ENCODE data around the gene PRDM16. TPM values are rescaled to one million over a fixed set of nuclear protein-coding genes. Genes with fewer than 3 reads are reported as not detected.

Gene PRDM16
- total RNA-seq, 1 experiment from 2014 or later = 0.97 TPM

DNA sequence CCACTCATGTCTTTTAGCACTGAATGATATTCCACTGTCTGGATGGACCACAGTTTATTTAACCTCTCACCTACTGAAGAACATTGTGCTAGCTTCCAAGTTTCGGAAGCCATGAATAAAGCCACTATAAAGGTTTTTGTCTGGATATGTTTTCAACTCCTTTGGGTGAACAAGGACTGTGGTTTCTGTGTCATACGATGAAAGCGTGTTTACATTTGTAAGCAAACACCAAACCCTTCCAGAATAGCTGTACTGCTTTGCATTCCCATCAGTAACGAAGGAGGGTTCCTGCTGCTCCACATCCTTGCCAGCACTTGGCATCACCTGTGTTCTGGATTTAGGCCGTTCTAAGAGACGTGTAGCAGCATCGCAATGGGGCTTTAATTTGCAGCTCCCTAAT is 374.8 kb downstream of the PRDM16 start:
- DNase-seq (ENCODE audit: low spot score) = peak; percentile 68

DNA sequence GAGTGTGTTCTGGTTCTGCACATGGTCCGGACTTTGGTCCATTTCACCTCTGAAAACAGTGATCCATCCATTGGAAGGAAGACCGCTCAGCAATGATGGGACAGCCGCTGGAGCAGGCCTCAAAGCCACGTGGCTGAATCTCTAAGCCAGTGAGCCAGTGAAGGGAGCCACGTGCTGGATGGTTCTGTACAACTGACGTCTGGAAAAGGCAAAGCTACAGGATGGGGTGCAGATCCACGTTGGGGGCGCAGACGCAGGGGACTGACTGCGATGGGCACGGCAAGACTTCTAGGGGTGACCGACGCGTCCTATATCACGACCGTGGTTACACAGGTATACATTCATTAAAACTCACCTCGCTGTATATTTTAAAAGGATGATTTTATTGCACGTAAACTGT is 375.3 kb downstream of the PRDM16 start:
- no peak for DNase-seq (ENCODE audit: low spot score)

DNA sequence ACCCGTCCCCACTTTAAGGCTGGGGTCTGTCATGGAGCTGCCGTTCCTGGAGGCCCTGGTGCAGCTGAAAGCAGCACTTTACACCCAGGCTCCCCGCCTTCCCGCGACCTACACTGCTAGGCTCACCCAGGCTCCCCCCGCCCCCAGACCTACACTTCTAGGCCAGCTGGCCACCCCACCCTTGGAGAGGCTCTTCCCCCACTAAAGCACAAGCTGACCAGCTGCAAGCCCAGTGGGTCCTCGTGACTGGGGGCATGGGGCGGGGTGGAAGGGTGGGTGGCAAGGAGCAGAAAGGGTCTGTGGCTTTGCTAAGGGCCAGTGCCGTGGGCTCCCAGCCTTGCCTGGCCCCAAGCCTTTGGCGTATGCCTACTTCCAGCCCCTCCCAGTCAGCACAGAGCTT is 375.7 kb downstream of the PRDM16 start:
- no peak for DNase-seq (ENCODE audit: low spot score)

DNA sequence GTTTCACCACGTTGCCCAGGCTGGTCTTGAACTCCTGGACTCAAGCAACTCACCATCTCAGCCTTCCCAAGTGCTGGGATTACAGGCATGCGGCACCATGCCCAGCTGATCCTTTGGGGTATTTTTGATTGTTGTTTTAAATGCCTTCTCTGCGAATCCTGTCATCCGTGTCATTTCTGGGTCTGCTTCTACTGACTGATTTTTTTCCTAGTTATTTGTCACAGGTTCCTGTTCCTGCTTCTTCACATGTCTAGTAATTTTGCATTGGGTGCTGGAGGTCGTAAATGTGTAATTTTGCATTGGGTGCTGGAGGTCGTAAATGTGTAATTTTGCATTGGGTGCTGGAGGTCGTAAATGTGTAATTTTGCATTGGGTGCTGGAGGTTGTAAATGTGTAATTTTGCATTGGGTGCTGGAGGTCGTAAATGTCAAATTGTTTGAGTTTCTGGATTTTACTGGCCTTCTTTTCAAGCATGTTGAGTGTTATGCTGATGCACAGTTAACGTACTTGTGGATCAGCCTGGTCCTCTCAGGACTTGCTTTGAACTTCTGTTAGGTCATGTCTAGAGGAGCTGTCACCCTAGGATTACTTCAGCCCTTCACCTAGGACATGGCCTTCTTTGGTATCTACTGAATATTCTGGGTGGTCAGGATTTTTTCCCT is 381.3 kb downstream of the PRDM16 start:
- no peak for DNase-seq (ENCODE audit: low spot score)

DNA sequence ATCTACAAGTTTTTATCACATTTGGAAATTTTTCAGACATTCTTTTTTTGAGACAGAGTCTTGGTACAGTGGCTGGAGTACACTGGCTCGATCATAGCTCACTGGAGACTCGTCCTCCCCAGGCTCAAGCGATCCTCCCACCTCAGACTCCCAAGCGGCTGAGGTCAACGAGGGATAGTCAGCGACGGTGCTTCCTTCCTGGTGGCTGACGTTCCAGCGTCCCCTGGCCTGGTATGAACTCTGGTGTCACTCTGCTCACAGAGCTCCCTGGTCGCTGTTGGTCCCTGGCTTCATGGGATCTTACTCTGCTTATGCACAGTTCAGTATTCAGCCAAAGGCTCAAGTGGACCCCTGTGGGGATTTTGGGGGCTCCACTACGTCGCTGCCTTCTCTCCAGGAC is 382.0 kb downstream of the PRDM16 start:
- DNase-seq (ENCODE audit: low spot score) = no peak

DNA sequence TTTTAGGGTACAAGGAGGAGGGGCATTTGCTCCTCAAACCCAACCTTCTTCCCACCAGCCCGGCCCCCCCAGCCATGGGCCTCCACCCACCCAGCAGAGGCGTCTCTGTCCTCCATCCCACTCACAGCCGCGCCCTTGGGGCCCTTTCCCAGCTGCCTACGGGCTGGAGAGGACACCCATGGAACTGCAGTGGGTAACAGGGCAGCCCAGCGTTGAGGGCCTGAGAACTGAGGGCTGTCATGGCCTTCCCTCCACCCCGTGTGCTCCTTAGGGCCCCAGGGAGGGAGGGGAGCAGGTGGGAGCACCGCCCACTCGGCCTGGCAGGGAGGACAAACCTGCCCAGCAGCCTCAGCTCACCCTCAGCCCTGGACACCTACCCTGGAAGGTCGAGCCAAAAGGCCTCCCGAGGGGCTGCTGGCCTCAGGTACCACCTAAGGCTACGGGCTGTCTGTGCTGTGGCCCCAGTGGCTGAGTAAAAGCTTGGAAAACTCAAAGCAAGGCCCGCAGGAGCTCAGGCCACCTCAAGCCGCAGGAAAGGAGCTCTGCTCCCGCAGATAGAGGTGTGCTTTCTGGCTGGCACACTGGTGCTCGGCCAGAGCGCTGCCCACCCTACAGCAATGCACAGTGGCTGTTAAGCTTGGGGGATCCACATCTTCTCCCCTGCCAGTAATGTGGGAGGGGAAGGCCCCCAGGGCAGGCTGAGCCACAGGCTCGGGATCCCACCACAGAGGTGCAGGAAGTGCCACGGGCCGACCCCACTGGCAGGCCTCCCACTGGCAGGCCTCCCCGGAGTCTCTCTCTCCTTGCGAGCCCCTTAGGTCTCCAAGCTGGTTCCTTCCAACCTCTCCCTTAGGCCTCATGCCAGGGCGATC is 383.2 kb downstream of the PRDM16 start:
- DNase-seq (ENCODE audit: low spot score) = no peak

DNA sequence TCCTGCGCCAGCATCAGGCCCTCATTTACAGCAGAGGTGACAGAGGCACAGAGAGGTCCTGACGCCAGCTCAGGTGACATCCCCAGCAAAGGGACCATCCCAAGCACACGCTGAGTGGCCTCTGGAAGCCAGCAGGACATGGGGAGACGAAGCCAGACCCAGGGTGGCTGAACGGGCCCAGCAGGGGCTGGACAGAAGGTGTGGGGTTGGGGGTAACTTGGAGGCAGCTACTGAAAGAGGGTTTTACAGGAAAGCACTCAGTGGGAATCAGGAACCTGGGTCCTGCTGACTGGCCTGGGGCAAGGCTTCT is 383.8 kb downstream of the PRDM16 start:
- DNase-seq (ENCODE audit: low spot score) = no peak

DNA sequence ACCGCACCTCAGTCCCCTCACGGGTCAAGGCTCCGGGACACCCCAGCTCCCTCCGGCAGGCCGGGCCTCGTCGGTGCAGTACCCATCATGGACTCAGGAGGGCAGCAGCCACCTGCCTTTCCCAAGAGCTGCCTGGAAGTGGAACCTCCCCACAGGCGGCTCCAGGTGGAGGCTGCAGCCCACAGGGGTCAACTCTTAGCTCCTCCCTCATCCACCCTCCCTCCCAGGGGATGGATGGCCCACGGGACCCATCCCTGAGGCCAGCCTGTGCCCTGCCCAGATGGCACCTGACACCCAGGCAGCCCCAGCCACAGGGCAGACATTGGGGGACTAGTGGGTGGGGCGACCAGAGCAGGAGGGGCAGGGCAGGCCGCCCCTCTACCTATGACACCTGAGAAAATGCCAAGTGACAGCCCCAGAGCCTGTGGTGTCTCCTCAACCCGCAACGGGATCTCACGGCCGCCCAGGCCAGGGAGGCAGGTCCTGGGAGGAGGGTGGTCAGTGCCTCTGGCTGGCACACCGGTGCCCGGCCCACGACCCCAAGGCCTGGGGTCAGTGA is 384.3 kb downstream of the PRDM16 start:
- peak; percentile 76 for DNase-seq (ENCODE audit: low spot score)

DNA sequence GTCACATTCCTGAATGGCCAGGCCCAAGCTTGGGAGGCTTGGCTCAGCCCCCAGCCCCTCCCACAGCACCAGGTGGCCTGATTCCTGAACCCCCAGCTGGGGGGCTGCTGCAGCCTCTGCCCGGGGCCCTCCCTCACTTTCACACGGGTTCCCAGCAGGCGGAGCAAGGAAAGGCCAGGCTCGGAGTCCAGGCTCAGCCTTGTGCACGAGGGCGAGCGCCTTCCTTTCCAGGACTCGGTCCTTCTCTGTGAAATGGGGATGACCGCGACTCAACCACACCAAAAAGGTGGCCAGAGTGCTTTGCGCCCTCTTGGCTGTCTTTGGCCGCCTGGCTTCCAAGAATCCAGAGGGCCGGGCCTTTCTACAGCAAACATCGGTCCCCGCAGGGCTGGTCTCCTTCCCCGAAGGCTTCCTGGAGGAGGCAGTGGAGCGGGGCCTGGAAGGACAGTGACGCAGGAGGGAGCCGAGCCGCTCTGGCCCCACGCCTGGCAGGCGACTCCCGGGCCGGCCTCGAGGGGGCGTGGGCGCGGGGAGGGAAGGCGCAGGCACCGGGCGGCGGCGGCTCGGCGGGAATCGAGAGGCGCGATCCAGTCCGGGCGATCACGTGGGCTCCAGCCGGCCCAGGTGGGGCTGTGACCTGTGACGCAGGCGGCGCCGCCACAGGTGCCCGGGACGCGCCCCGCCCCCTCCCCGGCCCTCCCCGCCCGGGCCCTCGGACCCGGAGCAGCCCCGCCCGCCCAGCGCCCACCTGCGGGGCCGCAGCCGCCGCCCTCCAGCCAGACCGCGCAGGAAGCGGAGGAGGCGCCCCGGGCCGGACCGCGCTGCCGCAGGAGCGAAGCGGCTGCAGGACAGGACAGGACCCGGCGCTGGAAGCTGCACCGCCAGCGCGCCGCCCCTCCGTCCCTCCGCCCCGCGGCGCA is 385.1 kb downstream of the PRDM16 start, which contains the start of gene ARHGEF16:
ARHGEF16 (plus strand) TSS at position 775 of the 920 bp plus-strand sequence. CDS start 8,420 bp downstream, outside the sequence.
- peak; percentile 51 for DNase-seq (ENCODE audit: low spot score)

DNA sequence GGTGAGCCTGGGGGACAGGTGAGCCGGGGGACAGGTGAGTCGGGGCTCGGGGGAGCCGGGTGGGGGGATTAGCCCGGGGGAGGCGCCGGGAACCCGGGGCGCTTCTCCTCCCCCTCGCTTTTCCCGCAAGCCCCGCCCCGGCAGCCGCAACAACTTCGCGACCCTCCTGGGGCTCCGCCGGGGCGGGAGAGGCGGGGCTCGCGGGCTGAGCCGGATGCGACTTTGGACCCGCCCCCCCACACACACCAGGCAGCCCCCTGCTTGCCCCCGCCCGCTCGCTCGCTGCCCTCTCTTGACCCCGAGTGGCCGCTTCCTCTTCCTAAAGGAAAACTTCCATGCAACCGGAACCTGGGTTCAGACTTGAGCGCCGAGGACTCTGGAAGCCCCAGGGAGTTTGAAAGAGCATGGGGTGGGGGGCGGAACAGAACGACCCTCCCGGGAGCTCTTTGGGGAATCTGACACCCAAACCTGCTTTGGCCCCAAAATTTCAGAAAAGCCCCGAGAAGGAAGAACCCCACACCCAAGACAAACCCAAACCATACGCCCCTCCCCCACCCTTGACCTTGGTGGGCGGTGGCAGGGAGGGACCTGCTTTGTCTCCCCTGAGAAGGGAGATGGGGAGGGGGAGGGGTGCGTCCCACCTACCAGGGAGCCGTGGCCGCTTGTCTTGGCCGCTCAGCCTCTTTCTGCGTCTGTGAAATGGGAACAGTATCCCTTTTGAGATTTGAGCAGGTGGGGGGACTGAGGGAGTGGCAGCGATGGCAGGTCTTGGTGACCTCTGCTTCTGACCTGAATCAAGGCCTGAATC is 386.0 kb downstream of the PRDM16 start:
- DNase-seq (ENCODE audit: low spot score) = no peak

DNA sequence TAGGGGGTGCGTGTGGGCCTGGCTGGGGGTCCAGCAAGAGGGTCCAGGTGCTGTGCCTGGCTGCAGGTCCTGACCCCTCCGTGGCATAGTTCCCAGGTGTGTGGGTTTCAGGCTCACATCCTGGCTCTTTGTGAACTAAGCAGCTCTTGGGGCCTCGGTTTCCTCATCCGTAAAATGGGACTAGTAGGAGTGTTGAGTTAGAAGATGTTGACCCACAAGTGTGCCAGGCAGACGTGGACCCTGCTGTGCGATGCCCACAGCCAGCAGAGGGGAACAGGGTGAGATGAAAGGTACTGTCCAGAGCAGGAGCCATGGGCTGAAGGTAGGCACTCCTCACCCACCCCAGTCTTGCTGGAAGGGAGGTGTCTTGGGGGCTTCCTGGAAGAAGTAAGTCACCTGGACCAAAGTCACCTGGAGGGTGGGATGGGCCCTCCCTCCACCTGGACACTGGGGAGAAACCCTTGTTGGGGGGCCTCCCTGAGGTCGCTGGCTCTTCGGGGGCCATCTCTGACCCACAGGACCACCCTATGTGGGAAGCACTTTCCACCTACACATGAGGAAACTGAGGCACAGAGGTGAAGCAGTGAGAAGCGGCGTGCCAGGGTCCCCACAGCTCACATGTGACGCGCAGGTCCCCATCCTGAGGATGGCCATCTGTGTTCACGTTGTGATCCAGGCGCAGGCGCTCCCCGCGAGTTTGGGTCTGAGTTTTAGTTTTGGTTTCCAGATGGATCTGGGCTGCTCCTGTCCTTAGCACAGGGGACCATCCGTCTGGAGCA is 386.9 kb downstream of the PRDM16 start:
- no peak for DNase-seq (ENCODE audit: low spot score)

DNA sequence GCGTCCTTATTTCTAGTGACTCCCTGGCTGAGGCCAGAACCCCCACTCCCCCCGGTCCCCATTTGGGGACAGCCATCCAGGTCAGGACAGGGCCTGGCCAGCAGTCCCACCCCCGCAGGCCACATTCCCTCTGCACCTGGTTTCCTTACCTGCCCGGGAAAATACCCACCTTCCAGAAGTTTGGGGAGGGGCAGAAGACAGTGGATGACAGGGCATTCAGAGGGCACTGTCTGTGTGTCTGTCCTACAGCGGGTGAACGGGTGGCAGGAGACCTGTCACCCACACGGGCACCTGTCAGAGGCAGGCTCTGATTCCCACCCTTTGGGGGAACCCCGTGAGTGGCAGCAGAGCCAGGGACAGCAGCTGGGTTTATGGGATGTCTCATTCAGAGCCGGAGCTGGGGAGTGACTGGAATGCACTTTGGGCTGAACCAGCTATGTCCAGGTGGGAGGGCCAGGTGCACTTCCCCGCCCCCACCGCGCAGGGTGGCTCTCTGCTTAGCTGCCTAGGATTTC is 387.5 kb downstream of the PRDM16 start:
- DNase-seq (ENCODE audit: low spot score) = no peak

DNA sequence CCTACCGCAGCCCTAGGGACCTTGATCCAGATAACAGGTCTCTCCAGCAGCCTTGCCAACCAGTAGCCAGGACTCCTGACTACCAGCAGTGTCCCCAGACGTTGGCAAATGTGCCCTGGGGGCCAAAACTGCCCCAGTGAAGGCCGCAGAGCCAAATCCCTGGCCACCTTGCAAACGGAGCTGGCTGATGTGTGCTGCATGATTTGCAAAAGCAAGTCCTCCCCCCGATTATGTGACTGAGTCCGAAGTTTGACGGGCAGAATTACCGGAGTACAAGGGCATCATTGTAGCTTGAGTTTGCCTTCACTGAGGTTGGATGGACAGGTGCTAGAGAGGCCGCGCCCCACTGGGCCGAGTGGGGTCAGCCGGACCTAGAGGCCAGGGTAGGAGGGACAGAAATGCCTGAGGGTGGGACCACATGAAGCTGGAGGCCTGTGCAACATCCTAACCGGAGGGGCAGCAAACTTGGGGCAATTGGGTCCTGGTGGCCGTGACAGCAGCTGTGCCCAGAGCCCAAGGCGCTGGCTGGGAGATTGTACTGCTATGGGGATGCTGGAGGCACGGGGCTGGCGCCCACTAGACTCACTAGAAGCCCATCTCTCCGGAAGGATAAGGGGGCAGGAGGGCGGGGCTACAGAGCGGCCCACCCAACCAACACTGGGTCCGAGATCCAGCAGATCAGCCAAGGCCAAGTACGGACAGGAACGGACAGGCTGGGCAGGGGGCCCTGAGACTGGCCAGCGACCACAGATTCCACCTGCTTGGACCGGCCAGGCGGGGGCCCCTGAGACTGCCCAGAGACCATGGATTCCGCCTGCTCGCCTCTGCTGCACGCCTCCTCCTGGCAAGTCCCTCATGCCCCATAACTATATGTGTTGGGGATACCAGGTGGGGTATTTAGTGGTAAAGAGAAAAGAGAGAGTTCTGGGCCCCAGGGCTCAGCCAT is 388.2 kb downstream of the PRDM16 start:
- DNase-seq (ENCODE audit: low spot score) = no peak

DNA sequence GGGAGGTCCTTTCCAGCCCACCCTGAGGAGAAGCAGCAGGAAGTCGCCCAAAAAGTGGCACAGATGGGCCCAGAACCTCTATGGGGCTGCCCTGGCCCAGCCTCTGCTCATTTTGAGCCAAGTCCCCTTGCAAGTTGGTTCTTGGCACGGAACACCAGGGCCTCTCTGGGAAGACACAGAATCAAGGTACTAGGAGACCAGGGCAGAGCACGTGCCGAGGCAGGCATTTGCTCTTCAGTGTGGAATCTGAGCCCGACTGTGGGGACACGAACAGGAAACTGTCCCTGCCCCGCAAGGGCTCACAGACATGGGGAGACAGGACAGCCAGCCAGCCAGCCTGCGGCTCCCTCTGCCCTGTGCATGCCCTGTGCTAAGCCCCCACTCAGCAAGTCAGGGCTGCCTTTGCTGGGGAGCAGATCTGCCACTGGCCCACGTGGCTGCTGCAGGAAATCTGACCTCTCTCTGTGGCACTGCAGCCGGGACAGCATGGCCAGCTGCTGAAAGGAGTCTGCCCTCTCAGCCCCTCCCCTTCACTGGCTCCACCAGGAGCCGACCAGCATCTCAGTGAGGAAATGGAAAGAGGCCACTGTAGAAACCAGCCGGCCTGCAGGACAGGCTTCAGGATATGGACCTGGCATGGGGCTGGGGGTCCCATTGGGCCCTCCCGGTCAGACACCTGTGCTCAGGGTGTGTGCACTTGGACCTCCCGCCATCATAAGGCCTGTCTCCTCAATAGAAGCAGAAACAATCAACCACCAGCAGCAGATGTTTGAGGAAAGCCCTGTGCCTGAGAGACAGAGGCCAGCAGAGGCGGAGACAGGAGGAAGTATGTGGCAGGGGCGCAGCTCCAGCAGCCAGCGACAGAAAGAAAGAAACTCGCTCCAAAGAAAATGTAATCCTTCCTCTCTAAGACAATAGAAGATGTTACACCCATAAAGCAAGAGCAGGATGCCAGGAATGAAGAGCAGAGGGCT is 389.2 kb downstream of the PRDM16 start:
- no peak for DNase-seq (ENCODE audit: low spot score)

DNA sequence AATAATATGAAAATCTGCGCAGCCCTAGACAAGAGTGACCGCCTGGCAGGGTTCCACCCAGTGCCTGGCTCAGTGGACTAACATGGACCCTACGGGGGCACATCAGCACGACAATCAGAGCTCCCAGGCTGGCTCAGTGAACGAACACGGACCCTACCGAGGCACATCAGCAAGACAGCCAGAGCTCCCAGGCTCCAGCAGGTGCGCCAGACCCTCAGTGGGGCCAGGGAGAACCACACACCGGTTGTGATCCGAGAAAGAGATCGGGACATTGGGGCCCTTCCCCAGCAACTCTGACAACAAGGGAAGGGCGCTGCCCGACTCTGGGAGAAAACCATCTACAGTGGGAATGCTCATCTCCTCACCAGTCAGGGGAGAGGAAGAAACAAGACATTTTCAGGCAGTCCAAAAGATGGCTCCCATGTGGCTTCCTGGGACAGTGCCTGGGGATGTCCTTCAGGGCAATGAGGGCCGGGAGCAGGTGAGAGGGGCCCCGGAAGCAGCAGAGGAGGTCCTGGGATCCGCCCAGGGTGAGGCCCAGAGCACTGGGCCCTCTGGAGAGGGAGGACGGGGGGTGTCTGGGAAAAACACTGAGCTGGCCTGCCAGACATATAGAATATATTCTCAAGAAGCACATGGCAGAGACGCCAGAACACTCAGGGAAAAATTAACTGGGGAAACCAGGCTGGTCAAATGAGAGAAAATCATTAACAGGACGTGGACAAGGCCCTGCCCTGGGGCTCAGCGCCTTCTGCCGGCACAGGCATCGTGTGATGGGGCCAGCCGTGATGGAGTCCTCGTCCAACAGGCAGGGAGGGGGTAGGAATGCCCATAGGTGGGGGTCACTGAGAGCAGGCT is 390.3 kb downstream of the PRDM16 start:
- DNase-seq (ENCODE audit: low spot score) = no peak

DNA sequence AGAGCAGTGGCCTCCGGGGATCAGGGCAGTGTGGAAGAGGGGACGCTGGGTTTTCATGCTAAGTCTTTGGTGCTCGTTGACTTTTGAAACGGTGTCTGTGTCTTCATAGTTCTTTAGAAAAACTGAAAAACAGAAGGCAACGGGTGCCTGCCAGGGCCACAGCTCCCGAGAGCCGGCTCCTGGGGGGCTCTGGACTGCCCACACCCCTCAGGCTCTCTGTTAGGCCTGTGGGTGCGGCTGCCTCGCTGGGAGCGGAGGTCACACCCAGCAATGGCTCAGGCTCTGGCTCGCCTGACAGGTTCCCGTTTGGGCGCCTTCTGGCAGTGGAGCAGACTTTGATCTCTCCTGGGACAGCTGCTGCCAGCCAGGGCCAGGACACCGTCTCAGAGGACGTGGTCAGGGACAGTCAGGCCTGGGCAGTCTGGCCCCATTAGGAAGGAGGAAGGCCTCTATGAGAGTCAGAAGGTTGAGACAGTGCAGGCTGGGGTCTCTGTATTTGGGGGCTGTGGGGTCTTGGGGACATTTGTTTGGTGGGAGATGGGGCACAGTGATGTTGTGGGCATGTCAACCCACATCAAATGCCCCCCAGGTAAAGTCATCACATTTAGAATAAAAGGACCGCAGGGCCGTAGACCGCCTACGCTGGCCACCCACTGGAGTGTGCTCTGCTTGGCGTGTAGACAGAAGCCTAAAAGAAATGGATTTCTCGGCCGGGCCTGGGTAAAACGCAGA is 391.1 kb downstream of the PRDM16 start:
- no peak for DNase-seq (ENCODE audit: low spot score)

Data from H4 (cell line).